Measurements from ENCODE around the gene KCNK18. TPM values are rescaled to one million over a fixed set of nuclear protein-coding genes. Genes with fewer than 3 reads are reported as not detected.

The KCNK18 gene
- total RNA-seq, 2 experiments from 2014 or later: not detected

DNA sequence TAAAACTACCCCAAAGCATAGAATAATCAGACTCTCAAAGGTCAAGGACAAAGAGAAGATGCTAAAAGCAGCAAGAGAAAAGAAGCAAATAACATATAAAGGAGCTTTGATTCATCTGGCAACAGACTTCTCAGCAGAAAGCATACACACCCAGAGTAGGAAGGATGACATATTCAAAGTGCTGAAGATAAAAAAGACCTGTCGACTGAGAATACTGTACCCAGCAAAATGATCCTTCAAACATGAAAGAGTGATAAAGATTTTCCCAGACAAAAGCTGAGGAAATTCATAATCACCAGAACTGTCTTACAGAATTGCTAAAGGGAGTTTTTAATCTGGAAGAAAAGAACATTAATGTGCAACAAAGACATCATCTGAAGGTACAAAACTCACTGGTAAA is 14.9 kb downstream of the KCNK18 start:
- ChIA-PET CTCF (interaction anchor here (1.1 kb wide), 1 partner anchor 230 kb away, joined by 3 read pairs; no protein-coding TSS in a partner anchor), POLR2A (no interaction called here)
- peaks cover 22% of the 10 kb centered on the region for H3K9me3 Mint-ChIP-seq
- no peak overlapping the region for H3K27ac Mint-ChIP-seq
- peaks cover 44% of the 10 kb centered on the region for H3K27me3 Mint-ChIP-seq
- H3K36me3 Mint-ChIP-seq: peaks cover 3% of the 10 kb centered on the region
- H3K4me3 Mint-ChIP-seq: no peak overlapping the region
- H3K4me1 Mint-ChIP-seq (ENCODE audit: low read depth): peaks cover 4% of the 10 kb centered on the region
- intact Hi-C loops (cut with micrococcal nuclease): loop anchor here (10.0 kb wide), 1 partner anchor 1033 kb away; no protein-coding TSS in a partner anchor
- DNase-seq: no peak

DNA sequence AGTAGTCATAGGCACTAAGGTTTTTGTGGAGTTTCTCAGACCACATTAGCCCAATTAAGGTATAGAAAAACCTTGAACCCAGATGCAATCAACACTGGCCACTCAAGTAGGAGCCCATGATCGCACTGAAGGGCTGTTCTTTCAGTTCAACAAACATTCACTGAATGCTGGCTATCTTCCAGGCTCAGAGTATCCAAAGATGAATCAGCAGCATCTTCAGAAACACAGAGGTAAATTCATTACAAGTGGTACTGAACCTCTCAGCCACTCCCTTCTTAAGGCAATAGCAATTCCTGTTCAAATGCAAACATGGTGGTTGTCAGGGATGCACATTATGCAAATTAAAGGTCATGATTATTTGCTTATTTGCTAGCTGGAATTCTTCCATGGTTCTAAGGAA is 17.1 kb downstream of the KCNK18 start:
- no peak for DNase-seq
- intact Hi-C loops (cut with micrococcal nuclease): loop anchor here (10.0 kb wide), 1 partner anchor 1030 kb away; no protein-coding TSS in a partner anchor
- Mint-ChIP-seq H3K4me3 (no peak overlapping the region), H3K36me3 (peaks cover 3% of the 10 kb centered on the region), H3K27me3 (peaks cover 44% of the 10 kb centered on the region), H3K27ac (no peak overlapping the region), H3K9me3 (peaks cover 22% of the 10 kb centered on the region), H3K4me1 (ENCODE audit: low read depth) (peaks cover 9% of the 10 kb centered on the region)
- ChIA-PET CTCF (no interaction called here), POLR2A (no interaction called here)

DNA sequence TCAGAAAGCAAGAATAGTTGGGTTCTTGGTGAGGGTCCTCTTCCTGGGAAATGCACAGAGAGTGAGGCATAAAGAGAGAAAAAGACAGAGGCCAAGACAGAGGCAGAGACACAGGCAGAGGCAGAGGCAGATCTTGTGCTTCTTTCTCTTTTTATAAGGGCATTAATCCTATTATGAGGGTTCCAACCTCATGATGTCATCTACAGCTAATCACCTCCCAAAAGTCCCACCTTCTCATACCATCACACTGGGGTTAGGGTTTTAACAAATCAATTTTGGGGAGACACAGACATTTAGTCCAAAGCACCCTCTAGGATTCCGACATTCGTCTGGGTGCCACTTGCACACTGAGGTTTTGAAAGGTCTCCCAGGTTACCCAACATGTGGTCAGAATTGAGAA is 17.8 kb downstream of the KCNK18 start:
- H3K27me3 Mint-ChIP-seq: peaks cover 38% of the 10 kb centered on the region
- DNase-seq: no peak
- CTCF ChIA-PET: interaction anchor here (3.2 to 4.8 kb wide), 2 partner anchors 13 to 104 kb away, joined by 32 to 135 read pairs; no protein-coding TSS in a partner anchor
- POLR2A ChIA-PET: no interaction called here
- peaks cover 22% of the 10 kb centered on the region for H3K9me3 Mint-ChIP-seq
- H3K4me1 Mint-ChIP-seq (ENCODE audit: low read depth): peaks cover 9% of the 10 kb centered on the region
- intact Hi-C loops (cut with micrococcal nuclease): loop anchor here (5.0 to 10.0 kb wide), 2 partner anchors 227 to 1030 kb away; no protein-coding TSS in a partner anchor
- peaks cover 3% of the 10 kb centered on the region for H3K36me3 Mint-ChIP-seq
- H3K27ac Mint-ChIP-seq: no peak overlapping the region
- H3K4me3 Mint-ChIP-seq: no peak overlapping the region

DNA sequence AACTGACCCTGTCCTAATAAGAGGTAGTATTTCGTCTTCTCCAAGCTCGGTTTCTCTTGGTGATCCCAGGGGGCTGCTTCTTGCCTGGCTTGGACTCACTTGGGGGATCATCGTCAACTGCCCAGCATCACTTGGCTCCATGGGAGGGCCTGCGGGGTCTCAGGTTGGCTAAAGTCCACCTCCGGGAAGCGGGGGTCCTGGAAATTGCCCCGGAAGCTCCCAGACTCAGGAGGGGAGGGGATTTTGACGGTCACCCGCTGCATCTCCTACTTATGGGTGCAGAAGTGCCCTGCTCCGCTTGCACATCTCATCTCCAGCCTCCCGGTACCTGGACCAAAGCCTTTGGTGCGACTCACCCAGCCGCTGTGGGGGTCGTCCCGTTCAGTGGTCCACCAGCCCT is 18.7 kb downstream of the KCNK18 start:
- CTCF ChIA-PET: interaction anchor here (0.5 to 4.8 kb wide), 62 partner anchors 8 to 1127 kb away, joined by 3 to 135 read pairs (median 5); no protein-coding TSS in a partner anchor
- peaks cover 30% of the 10 kb centered on the region for H3K27me3 Mint-ChIP-seq
- DNase-seq: no peak
- no peak overlapping the region for H3K27ac Mint-ChIP-seq
- intact Hi-C loops (cut with micrococcal nuclease): loop anchor here (5.0 to 10.0 kb wide), 2 partner anchors 226 to 1029 kb away; no protein-coding TSS in a partner anchor
- peaks cover 9% of the 10 kb centered on the region for H3K4me1 Mint-ChIP-seq (ENCODE audit: low read depth)
- POLR2A ChIA-PET: no interaction called here
- peaks cover 3% of the 10 kb centered on the region for H3K36me3 Mint-ChIP-seq
- no peak overlapping the region for H3K4me3 Mint-ChIP-seq
- peaks cover 19% of the 10 kb centered on the region for H3K9me3 Mint-ChIP-seq

DNA sequence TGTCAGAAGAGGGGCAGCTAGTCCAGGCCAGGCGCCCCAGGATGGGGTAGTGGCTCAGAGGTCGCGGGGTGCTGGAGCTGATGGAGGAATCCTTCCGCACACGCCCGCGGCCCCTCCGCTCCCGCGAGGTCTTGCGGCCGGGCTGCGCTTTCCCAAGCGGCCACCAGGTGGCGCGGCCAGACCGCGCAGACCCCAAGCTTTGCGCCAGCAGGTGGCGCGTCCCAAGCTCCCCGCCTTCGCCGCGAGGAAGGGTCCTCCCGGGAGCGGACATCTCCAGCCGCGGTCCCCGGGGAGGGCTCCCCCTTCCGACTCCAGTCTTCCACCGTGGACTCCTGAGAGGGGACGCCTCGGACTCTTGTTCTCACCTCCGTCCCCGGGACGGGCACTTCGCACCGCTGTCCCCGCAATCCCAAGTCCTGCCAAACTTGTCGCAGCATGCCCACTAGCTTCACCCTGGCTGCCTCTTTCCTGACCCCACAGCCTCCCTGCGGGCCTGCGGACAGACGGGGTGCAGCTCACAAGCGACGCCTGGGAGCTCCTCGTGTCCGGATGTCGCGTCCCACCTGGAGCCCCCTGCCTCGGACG is 19.4 kb downstream of the KCNK18 start:
- peak overlapping the region; percentile 63 for H3K4me3 Mint-ChIP-seq
- ChIA-PET POLR2A (no interaction called here), CTCF (interaction anchor here (0.5 to 4.8 kb wide), 73 partner anchors 9 to 1242 kb away, joined by 3 to 135 read pairs (median 4); no protein-coding TSS in a partner anchor)
- peak; percentile 72 for DNase-seq
- intact Hi-C loops (cut with micrococcal nuclease): loop anchor here (1.0 to 10.0 kb wide), 3 partner anchors 104 to 1028 kb away; no protein-coding TSS in a partner anchor
- no peaks in the 10 kb centered on the region for H3K36me3 Mint-ChIP-seq
- H3K27me3 Mint-ChIP-seq: peaks cover 27% of the 10 kb centered on the region
- H3K27ac Mint-ChIP-seq: no peak overlapping the region
- peaks cover 9% of the 10 kb centered on the region for H3K4me1 Mint-ChIP-seq (ENCODE audit: low read depth)
- H3K9me3 Mint-ChIP-seq: peaks cover 13% of the 10 kb centered on the region

DNA sequence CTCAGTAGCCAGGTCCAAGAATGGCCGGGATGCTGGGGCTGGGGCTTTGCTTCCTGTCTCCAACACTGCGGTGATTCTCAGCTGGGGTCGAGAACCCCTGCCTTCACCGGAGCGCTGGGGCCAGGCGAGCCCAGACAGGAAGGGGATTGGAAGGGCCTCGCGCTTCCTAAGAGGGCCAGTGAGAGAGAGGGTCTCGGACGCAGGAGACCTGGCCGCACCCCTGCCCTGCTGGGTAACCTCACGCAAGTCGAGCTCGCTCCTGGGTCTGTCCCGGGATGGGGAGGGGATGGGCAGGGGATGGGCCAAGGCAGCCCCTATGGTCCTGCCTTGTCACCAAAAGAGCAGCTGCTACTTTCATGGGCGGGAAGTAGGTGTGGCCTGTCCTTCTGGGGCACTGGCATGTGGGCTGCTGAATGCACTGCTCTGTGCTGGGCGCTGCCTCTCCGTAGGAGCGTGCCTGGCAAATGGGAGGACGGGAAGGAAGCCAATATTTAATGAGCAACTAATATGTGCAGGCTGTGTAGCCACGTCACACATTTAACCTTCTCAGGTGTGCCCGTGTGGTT is 20.0 kb downstream of the KCNK18 start:
- ChIA-PET CTCF (interaction anchor here (0.7 to 4.8 kb wide), 61 partner anchors 9 to 1241 kb away, joined by 3 to 135 read pairs (median 5); partner anchors contain the start of gene KCNK18), POLR2A (no interaction called here)
- H3K4me3 Mint-ChIP-seq: peak overlapping the region; percentile 63
- peaks cover 7% of the 10 kb centered on the region for H3K9me3 Mint-ChIP-seq
- DNase-seq: peak; percentile 20
- no peak overlapping the region for H3K27ac Mint-ChIP-seq
- H3K36me3 Mint-ChIP-seq: no peaks in the 10 kb centered on the region
- intact Hi-C loops (cut with micrococcal nuclease): loop anchor here (1.0 to 10.0 kb wide), 3 partner anchors 103 to 1028 kb away; no protein-coding TSS in a partner anchor
- H3K27me3 Mint-ChIP-seq: peaks cover 27% of the 10 kb centered on the region
- H3K4me1 Mint-ChIP-seq (ENCODE audit: low read depth): peaks cover 9% of the 10 kb centered on the region

DNA sequence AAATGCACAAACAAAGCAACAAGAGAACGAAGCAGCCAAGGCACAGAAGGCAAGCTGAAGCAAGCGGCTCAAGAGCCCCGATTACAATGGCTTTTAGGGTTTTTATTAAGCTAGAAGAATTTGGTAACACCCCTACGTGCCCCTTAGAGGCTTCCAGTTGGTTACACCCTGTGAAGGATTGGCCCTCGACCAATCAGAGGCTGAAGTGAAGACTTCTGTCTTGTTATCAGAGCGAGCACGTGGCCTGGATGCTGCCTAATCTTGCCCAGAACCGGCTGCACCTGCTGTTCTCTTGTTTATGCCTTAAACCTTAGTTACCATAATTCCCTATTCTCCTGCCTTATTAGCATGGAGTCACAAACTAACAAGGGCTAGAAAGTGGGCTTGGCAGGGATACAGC is 21.4 kb downstream of the KCNK18 start:
- intact Hi-C loops (cut with micrococcal nuclease): loop anchor here (5.0 to 10.0 kb wide), 2 partner anchors 224 to 1026 kb away; no protein-coding TSS in a partner anchor
- ChIA-PET POLR2A (no interaction called here), CTCF (interaction anchor here (2.6 to 4.8 kb wide), 2 partner anchors 8 to 100 kb away, joined by 19 to 135 read pairs; no protein-coding TSS in a partner anchor)

DNA sequence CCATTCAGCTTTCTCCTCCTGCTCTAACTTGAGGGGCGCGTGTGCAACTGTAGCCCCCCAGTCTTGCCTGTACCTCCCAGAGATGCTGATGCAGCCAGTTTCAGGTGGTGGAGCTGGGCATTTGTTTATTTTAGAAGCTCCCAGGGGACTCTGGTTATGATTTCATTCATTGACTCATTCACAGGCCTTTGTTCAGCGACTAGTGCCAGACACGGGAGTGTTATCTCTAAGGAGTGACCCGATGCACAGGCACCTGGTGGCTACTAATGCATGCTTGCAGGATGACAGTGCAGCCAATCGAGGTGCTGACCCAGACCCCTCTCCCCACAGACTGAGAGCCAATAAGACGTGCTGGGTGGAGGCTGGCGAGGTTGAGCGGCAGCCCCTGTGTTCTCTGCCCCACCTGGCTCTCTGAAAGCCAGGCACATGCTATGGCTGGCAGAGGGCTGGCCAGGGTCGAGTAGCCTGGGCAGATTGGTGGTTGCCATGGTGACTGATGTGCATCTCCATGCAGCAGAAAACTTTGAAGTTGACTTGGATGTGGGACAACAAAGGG is 23.9 kb downstream of the KCNK18 start:
- H3K36me3 Mint-ChIP-seq: no peaks in the 10 kb centered on the region
- peaks cover 12% of the 10 kb centered on the region for H3K27me3 Mint-ChIP-seq
- peaks cover 9% of the 10 kb centered on the region for H3K4me1 Mint-ChIP-seq (ENCODE audit: low read depth)
- H3K4me3 Mint-ChIP-seq: no peak overlapping the region
- no peak for DNase-seq
- H3K9me3 Mint-ChIP-seq: no peaks in the 10 kb centered on the region
- no peak overlapping the region for H3K27ac Mint-ChIP-seq
- POLR2A ChIA-PET: no interaction called here
- CTCF ChIA-PET: interaction anchor here (1.7 kb wide), 1 partner anchor 97 kb away, joined by 3 read pairs; no protein-coding TSS in a partner anchor
- intact Hi-C loops (cut with micrococcal nuclease): no loop called here

More for the DNA sequence above, 21.4 kb downstream of the KCNK18 start:
- no peak for DNase-seq
- H3K9me3 Mint-ChIP-seq: no peaks in the 10 kb centered on the region
- peaks cover 9% of the 10 kb centered on the region for H3K4me1 Mint-ChIP-seq (ENCODE audit: low read depth)
- H3K4me3 Mint-ChIP-seq: no peak overlapping the region
- H3K27me3 Mint-ChIP-seq: peaks cover 23% of the 10 kb centered on the region
- no peak overlapping the region for H3K27ac Mint-ChIP-seq
- no peaks in the 10 kb centered on the region for H3K36me3 Mint-ChIP-seq

DNA sequence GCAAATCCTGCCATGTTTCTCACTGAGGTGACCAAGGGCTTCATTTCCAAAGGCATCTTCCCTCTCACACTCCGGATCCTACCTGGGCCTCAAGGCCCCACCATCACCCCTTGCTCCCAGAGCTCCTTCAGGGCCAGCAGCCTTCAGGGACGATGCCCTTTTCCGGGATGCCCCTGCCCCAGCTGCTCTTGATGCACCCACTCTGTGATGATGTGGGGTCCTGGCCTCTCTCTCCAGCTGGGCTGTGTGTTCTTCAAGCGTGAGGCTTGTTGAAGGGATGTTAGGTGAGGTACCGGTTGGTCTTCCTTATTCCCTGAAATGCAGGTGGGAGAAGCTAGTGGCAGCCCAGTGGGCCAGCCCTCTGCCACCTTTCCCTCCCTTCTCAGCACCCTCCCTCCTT is 25.3 kb downstream of the KCNK18 start:
- POLR2A ChIA-PET: no interaction called here
- intact Hi-C loops (cut with micrococcal nuclease): no loop called here
- no peak for DNase-seq
- peaks cover 8% of the 10 kb centered on the region for H3K27me3 Mint-ChIP-seq
- no peaks in the 10 kb centered on the region for H3K9me3 Mint-ChIP-seq
- H3K36me3 Mint-ChIP-seq: no peaks in the 10 kb centered on the region
- peaks cover 3% of the 10 kb centered on the region for H3K4me1 Mint-ChIP-seq (ENCODE audit: low read depth)
- CTCF ChIA-PET: interaction anchor here (1.1 to 1.4 kb wide), 2 partner anchors 96 to 98 kb away, joined by 3 to 5 read pairs; no protein-coding TSS in a partner anchor
- H3K4me3 Mint-ChIP-seq: no peak overlapping the region
- H3K27ac Mint-ChIP-seq: no peak overlapping the region

DNA sequence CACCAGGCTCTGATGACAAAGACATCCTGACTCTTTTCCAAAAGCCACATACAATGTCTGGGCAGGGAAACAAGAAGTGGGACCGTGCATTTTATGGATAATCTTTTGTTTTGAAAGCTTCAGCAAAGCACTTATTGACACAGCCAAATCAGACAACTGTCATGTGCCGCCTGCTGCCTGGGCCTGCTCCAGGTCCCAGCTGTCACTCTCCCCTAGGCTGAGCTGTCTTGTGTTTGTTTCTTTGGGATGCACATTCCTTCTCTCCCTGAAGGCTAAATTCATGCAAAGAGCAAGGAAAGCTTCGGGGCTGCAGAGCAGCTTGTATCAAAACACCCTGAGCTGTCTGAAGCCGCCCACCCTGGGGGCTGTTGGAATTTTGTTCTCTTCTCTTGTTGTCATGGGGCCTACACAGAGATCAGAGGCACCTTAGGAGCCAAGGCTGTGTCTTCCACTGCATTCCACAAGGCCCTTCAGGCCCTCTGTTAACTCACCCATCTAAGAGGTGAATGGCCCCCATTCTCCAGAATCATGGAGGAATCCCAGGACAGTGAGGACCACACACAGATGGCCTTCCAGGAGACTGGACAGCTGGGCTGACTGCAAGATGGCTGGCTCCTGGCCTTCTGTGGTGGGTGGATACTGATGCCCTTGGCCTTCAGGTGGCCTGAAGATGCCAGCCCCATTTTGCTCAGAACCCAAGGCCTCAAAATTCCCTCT is 25.8 kb downstream of the KCNK18 start:
- intact Hi-C loops (cut with micrococcal nuclease): no loop called here
- Mint-ChIP-seq H3K27me3 (peaks cover 4% of the 10 kb centered on the region), H3K4me3 (no peak overlapping the region), H3K36me3 (no peaks in the 10 kb centered on the region), H3K9me3 (no peaks in the 10 kb centered on the region), H3K4me1 (ENCODE audit: low read depth) (no peaks in the 10 kb centered on the region), H3K27ac (no peak overlapping the region)
- DNase-seq: no peak
- ChIA-PET POLR2A (no interaction called here), CTCF (interaction anchor here (0.7 to 1.4 kb wide), 3 partner anchors 95 to 414 kb away, joined by 3 to 5 read pairs (median 3); no protein-coding TSS in a partner anchor)

DNA sequence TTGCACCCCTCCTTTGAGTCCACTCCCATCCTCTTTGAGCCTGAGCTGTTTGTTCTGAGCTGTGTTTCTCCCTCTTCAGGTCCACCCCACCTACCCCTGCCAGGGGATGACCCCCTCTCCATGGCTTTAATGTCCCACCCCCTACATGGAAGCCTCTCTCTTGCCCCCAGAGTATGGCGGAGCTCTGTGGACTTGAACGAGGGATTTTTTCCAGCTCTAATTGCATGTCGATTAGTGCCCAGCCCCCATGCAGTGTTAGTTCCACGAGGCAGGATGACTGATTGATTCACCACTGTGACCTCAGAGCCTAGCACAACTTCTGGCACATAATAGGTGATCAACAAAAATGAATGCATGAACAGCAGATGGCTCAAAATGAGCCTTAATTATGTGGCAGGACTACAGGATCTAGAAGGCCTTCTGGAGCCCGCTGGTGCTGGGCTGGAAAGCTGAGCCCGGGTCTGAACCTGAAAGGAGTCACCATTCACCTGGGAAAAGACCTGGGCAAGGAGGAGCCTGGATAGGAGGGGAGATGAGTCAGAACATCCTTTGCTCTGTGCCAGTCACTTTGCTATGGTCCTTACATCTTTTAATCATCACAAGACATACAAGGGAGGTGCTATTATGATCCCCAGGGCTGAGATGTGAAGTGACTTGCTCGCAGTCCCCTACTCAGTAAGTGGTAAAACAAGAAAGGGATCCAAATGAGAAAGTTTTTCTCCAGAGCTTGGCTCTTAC is 26.6 kb downstream of the KCNK18 start:
- Mint-ChIP-seq H3K4me3 (no peak overlapping the region), H3K27me3 (peaks cover 4% of the 10 kb centered on the region), H3K4me1 (ENCODE audit: low read depth) (no peaks in the 10 kb centered on the region), H3K27ac (no peak overlapping the region), H3K9me3 (no peaks in the 10 kb centered on the region), H3K36me3 (no peaks in the 10 kb centered on the region)
- DNase-seq: no peak
- CTCF ChIA-PET: interaction anchor here (1.1 to 1.4 kb wide), 2 partner anchors 95 to 96 kb away, joined by 3 to 5 read pairs; no protein-coding TSS in a partner anchor
- intact Hi-C loops (cut with micrococcal nuclease): no loop called here
- POLR2A ChIA-PET: no interaction called here
